Epithelial cell of prostate (primary cell): ENCODE measurements around the gene GCNA.
"Not testable (repeated sequence)": the region's sequence is repeated elsewhere in the genome, so short reads cannot be mapped to it uniquely, and the experiment has no call there.

Source experiments
- DNase-seq: peaks from one replicate; pipeline ENCODE4 v3.0.0-alpha.2; 2011; ENCODE audit warnings: low read depth, low spot score
- H3K27ac ChIP-seq: fragments of 450-650 bp; 2 replicates; pipeline ENCODE4 v1.5.1; 2017; ENCODE audit warnings: mild to moderate bottlenecking

Gene GCNA

DNA sequence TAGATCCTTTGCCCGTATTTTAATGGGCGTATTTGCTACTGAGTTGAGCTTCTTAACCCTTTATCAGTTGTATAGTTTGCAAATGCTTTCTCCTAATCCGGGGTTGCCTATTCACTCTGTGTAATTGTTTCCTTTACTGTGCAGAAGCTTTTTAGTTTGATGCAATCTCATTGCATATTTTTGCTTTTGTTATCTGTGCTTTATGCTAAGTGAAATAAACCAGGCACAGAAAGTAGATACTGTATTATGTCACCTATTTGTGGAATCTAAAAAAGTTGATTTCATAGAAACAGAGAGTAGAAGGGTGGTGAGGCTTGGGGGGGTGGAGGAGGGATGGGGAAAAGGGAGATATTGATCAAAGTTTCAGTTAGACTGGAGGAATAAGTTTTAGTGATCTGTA lies 27.7 kb upstream of the GCNA start:
- H3K27ac ChIP-seq = no peak overlapping the region
- no peak for DNase-seq

GRCh38 chrX:71556036-71556435 lies 22.2 kb upstream of the GCNA start:
- H3K27ac ChIP-seq = no peak overlapping the region
- no peak for DNase-seq

DNA sequence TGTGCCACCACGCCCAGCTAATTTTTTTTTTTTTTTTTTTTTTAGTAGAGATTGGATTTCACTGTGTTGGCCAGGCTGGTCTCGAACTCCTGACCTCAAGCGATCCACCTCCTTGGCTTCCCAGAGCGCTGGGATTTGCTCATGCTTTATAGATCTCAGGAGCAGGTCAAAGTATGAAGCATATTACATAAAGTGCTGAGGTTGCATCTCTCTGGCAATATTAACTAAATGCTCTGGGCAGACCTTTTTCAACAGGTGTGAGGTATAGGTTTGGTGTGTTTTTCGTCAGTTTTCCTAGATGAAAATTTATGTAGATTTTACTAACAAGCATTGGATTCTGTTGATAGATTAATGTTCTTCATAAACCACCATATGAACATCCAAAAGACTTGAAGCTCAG lies 19.3 kb upstream of the GCNA start:
- no peak for DNase-seq
- H3K27ac ChIP-seq = no peak overlapping the region

DNA sequence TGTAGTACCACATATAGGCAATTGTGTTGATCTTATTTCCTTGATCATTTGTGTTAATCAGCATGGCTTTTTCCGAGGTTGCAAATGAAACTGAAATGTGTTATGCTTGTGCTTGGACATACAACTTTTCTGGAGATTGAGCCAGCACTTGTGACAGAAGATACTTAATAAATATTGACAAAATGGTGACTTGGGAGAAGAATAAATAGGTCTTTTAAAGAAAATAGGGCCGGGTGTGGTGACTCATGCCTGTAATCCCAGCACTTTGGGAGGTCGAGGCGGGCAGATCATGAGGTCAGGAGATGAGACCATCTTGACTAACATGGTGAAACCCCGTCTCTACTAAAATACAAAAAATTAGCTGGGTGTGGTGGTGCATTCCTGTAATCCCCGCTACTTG lies 18.5 kb upstream of the GCNA start:
- H3K27ac ChIP-seq, DNase-seq: not testable (repeated sequence)

DNA sequence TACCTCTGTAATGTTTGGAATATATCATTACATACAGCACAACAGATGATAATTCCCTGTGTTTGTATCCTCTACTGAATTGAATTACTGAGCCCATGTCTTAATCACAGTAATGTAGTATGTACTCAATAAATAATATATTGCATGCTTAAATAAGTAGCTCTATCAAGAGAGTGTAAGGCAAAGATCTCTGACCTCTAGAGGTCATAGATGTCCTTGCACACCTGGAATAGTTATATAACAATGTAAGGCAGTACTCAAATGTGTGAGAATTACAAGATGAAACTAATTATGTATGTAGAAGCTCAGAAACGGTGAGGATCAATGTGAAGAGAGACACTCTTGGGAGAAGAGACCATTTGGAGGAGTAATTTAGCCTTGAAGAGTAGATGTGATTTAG lies 14.3 kb upstream of the GCNA start:
- H3K27ac ChIP-seq = no peak overlapping the region
- no peak for DNase-seq

DNA sequence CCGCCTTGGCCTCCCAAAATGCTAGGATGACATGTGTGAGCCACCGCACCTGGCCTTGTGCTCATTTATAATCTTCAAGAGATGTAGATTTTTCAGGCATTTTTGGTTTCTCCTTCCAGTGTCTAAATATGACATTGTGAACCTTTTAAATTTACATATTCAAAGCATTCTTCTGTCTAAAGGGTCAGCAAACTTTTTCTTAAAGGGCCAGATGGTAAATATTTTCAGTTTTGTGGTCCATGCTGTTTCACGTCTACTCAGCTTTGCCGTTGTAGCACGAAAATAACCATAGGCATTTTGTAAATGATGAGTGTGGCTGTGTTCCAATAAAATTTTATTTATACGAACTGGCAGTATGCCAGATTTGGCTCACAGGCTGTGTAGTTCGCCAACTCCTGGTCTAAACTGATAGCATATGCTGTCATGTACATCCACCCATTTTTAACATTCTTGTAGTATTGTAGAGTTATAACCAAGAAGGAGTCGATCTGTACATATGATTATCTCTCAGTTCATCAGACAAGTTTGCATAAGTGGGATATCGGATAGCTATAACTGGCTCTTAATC lies 12.7 kb upstream of the GCNA start:
- H3K27ac ChIP-seq = no peak overlapping the region
- no peak for DNase-seq

DNA sequence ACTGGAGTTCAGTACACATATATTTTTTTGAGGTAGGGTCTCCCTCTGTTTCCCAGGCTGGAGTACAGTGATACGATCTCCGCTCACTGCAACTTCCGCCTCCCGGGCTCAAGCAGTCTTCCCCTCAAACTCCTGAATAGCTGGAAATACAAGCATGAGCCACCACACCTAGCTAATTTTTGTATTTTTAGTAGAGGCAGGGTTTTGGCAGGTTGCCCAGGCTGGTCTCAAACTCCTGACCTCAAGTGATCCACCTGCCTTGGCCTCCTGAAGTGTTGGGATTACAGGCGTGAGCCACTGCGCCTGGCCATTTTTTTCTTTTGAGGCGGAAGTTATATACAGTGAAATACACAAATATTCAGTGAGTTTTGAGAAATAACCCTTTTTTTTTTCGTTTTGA lies 6.8 kb upstream of the GCNA start:
- DNase-seq, H3K27ac ChIP-seq: not testable (repeated sequence)

GRCh38 chrX:71573590-71573989 lies 4.6 kb upstream of the GCNA start:
- H3K27ac ChIP-seq = no peak overlapping the region
- DNase-seq = no peak

DNA sequence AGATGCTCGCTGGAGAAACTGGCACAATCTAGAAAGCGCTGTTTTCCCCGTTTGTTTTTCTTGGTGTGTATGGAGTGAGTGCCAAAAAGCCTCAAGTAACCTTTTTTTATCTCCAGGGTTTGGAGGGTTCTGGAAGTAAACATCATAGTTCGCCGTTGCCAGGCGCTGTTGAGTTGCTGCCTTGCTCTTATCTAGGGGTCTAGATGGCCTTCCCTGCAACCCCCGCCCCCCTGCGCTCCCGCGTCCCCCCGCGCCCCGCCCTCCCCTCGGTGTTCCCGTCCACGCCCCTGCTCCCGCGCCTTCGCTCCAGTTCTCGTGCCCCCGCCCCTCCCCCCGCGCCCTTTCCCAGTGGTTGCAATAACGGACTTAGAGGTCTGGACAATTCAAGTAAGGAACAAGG lies 555 bp upstream of the GCNA start:
- H3K27ac ChIP-seq = no peak overlapping the region
- DNase-seq = no peak

DNA sequence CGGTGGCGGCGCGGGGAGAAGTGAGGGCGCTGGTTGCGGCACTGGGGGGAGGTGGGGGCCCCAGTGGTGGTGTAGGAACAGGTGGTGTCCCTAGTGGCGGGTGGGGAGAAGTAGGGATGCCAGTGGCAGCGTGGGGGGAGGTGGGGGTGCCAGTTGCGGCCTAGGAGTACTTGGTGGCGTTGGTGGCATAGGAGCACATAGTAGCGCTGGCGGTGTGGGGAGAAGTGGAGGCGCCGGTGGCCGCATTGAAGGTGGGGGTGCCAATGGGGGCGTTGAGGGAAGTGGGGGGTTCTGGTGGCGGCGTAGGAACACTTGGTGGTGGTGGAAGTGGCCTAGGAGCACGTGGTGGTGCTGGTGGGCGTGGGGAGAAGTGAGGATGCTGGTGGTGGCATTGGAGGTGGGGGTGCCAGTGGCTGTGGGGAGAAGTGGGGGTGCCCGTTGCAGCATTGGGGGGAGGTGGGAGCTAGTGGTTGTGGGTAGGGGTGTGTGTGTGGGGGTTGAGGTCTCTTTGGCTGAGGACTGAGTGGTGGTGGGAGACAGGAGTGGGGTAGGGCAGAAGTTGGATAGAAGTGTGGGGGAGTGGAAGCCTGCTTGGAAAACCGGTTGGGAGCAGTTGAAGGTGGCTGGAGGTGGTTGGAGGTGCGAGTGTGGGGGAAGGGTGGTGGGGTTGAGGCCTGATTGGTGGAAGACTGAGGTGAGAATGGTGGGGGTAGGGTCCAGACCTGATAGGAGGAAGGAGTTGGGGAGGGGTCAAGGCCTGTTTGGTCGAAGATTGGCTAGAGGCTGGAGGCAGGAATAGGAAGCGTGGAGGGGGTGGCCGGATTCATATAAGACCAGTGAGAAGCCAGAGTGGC lies 1.1 kb downstream of the GCNA start:
- no peak overlapping the region for H3K27ac ChIP-seq

DNA sequence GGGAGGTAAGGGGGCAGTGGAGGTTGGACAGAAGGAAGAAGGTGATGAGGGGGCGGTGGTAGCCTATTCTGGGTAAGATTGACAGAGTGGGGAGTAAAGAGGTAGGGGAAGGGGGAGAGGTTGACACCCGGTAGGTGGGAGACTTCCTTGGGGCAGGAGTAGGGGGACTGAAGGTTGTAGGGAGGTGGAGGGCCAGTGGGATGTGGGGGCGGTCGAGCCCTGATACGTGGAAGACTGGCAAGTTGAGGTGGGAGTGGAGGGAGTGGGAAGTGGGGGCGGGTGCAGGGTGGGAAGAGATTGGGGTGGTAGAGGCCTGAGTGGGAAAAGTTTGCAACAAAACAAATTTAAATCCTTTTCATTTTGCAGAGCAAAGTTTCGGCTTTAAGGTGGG lies 1.7 kb downstream of the GCNA start:
- DNase-seq = no peak
- no peak overlapping the region for H3K27ac ChIP-seq

More for the DNA sequence above, 1.1 kb downstream of the GCNA start:
- DNase-seq = no peak

DNA sequence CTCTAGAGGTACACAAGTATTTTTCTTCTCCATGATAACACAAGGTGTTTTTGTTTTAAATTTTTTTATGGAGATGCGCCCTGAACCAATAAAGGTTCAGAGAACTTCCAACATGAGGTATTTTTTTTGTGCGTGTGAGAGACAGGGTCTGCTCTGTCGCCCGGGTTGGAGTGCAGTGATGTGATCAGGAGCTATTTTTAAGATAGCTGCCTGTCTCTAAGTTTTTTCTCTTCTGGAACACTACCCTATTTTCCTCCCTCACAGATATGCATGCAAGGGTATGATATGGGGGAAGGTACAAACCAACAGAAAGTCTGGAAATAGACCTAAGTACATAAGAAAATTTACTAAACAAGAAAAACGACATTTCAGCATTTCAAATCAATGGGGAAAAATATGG lies 3.0 kb downstream of the GCNA start:
- no peak overlapping the region for H3K27ac ChIP-seq
- no peak for DNase-seq

DNA sequence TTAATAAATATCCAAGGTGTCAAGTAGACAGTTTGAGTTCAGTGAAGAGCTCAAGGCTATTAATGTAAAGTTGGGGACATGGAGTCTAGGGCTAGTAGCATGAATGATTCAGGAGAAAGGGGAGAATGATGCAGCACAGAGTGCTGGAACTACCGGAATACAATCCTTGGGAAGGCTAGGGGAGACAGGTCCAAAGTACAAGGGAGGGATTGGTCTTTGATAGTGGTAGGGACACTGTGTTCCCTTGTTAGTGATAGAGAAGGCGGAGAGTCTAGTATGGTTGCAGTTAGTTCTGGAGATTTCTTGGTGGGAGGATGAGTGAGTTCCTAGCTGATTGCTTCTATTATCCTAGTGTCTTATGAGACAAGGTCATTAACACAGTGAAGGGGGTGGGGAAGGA lies 8.7 kb downstream of the GCNA start:
- H3K27ac ChIP-seq = no peak overlapping the region
- no peak for DNase-seq

DNA sequence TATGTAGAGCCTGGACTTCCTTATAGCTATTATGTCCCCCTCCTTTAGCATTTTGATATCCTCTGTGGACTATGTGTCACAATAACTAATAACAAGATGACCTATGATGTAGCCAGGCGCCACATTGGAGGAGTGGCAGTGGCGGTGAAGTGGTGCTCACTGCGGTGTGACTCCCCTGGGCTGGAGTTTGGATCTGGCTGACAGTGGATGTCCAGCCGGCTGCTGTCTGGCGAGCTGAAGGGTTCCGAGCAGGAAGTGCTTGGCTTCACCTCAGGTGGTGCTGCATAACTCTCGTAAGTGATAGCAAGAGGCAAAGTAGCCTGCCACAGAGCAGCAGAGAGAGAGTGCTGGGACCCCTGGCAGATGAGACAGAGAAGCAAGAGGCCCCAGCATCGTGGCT lies 15.0 kb downstream of the GCNA start:
- not testable (repeated sequence) for H3K27ac ChIP-seq, DNase-seq

DNA sequence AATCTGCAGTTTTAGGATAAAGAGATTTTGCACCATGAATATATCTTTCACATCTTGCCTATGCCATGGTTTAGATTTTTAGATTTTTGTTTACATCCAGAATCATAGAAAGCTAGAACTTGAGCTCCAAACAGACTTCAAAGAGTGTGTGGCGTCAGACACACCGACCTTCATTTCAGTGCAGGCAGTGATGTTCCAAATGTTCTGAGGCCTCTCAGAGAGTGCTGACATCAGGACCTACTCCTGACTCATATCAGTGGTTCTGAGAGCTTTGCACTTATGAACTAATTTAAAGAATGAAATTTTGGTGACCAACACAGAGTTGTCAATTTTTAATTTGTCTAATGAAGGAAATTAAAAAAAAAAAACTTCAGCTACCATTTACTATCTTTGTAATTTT lies 21.7 kb downstream of the GCNA start:
- H3K27ac ChIP-seq = no peak overlapping the region
- DNase-seq = no peak

DNA sequence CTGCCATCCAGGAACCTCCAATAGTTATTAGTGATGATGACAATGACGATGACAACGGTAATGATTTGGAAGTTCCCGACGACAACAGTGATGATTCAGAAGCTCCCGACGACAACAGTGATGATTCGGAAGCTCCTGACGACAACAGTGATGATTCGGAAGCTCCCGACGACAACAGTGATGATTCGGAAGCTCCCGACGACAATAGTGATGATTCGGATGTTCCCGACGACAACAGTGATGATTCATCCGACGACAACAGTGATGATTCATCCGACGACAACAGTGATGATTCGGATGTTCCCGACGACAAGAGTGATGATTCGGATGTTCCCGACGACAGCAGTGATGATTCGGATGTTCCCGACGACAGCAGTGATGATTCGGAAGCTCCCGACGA lies 25.4 kb downstream of the GCNA start:
- no peak overlapping the region for H3K27ac ChIP-seq
- no peak for DNase-seq

GRCh38 chrX:71604141-71604540 lies 25.9 kb downstream of the GCNA start:
- no peak overlapping the region for H3K27ac ChIP-seq
- DNase-seq = no peak

- H3K27ac ChIP-seq = no peak overlapping the region
- no peak for DNase-seq
These were observed 26.7 kb downstream of the GCNA start for GRCh38 chrX:71604796-71605568.

DNA sequence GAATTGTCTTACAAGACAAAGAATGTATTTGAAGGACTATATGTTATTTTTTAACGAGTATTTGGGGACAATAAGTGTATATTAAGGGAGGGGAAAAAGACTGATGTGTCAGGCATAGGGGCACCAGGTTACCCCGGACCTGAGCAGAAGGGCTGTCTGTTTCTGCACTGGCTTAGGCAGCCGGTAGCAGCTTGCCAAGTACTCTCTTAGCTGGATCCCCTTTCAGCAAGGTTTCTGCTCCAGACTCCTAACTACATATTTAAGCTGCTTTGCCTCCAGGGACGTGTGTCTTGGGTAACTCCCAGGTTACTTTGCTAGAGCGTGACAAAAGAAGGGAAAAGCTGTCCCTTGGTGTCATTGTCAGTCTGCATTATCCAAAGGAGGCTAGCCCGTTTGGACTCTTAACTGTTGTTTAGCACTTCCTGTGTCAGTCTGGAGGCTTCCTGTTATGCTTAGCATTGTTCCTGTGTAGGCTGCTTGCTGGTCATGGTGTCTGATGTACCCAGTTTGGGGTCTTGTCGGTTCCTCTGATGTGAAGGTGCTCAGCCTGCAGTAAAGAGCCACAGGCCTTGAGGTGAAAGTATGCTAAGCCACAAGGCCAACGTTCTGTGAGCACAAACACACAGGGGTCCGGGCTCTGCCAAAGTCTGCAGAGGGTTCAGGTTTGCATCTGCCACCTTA lies 28.4 kb downstream of the GCNA start:
- DNase-seq = no peak
- no peak overlapping the region for H3K27ac ChIP-seq

DNA sequence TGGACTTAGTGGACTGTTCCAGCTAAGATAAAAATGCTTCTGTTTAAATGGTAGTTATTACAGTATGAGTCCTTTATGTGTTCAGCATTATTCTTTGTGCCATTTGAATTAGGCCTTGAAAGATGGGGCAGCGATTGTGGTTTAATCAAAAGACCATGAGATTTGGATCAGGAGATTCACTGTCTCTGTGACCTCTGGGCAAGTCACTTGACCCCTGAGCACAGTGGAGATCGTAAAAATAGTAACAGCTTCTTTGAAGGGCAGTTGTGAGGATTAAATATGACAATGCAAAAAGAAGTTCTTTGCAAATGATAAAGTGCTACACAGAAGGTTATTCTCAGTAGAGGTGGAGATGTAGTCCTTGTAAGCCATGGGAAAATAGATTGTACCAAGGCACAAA lies 29.3 kb downstream of the GCNA start:
- no peak overlapping the region for H3K27ac ChIP-seq
- DNase-seq = no peak
